OCI-LY3 (cell line): ENCODE results near the gene PTGDR.

Experiments used
- H2AFZ ChIP-seq: fragments of 200-600, 300-600 bp; shearing (Covaris generic); 2 replicates; pipeline ENCODE4 v1.6.0; 2014; ENCODE audit warnings: antibody characterized with exemption, low read depth, low read length
- H3K27ac ChIP-seq: fragments of 200-600, 300-600 bp; sonication (generic); 2 replicates; pipeline ENCODE4 v1.5.1; 2014; ENCODE audit warnings: mild to moderate bottlenecking, low read length, moderate library complexity, mixed read lengths
- H3K27me3 ChIP-seq: fragments of 200-600, 300-600 bp; sonication (generic); 2 replicates; pipeline ENCODE4 v1.6.1; 2014; ENCODE audit warnings: low read depth, low read length, mixed read lengths
- H3K36me3 ChIP-seq: fragments of 200-600, 300-600 bp; sonication (generic); replicated peaks from 2 replicates; pipeline ENCODE3; 2014; ENCODE audit warnings: low read depth, low read length, mixed read lengths
- H3K4me1 ChIP-seq: fragments of 300-600, 200-600 bp; sonication (generic); 2 replicates; pipeline ENCODE4 v1.6.1; 2014; ENCODE audit warnings: low read length, mixed read lengths
- H3K4me2 ChIP-seq: fragments of 200-600, 300-600 bp; sonication (generic); 2 replicates; pipeline ENCODE4 v1.6.1; 2014; ENCODE audit warnings: low read length, mixed read lengths
- H3K4me3 ChIP-seq: fragments of 300-600, 200-600 bp; sonication (generic); 2 replicates; pipeline ENCODE4 v1.5.1; 2014; ENCODE audit warnings: antibody characterized with exemption, mild to moderate bottlenecking, low read length, moderate library complexity
- H3K79me2 ChIP-seq: fragments of 300-600, 200-600 bp; shearing (Covaris generic); 2 replicates; pipeline ENCODE4 v1.6.1; 2014; ENCODE audit warnings: mild to moderate bottlenecking, low read length, mixed read lengths
- H3K9ac ChIP-seq: fragments of 300-600, 200-600 bp; shearing (Covaris generic); 2 replicates; pipeline ENCODE4 v1.6.0; 2014; ENCODE audit warnings: mild to moderate bottlenecking, low read length, moderate library complexity
- H3K9me3 ChIP-seq: fragments of 200-600, 300-600 bp; shearing (Covaris generic); 2 replicates; pipeline ENCODE4 v1.6.1; 2014; ENCODE audit warnings: low read length, mixed read lengths; ENCODE audit not compliant: insufficient read depth
- H4K20me1 ChIP-seq: fragments of 200-600, 300-600 bp; sonication (generic); 2 replicates; pipeline ENCODE4 v1.6.1; 2016; ENCODE audit warnings: low read length, mixed read lengths; ENCODE audit not compliant: insufficient read depth
- EZH2phosphoT487 ChIP-seq: fragments of 200-600 bp; shearing (Covaris generic); IDR thresholded peaks from 2 replicates; pipeline ENCODE4 v1.6.1; 2018; ENCODE audit warnings: antibody characterized with exemption, mixed run types, low read depth
- TF ChIP-seq, protein P1 (sequence below): fragments of 200-600, 300-600 bp; sonication (generic); IDR thresholded peaks from 2 replicates; pipeline ENCODE4 v1.5.1; 2014; ENCODE audit warnings: antibody characterized with exemption, low read length, low read depth

Gene PTGDR

DNA sequence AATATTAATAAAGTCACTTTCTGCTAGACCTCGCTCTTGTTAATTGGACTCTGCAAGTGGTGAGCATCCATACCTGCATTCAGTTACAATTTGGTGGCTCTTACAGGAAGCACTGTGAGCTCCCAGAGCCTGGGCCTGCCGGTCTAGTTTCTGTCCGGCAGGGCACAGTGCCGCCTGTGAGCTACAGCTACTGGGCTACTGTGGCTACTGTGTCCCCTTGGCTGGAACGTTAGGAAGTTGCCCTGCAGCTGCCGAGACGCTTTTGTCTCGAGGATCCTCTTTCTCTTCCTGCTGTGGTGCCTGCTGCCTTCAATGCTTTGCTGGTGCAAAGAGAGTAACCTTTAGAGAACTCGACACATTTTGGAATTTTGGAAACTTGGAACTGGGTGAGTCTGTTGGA, 44.6 kb upstream of the PTGDR start:
- Histone ChIP-seq H3K9ac (peak overlapping the region; percentile 41; the same call in 1 of the 2 replicates), H3K27me3 (no peaks in the 10 kb centered on the region), H4K20me1 (no peaks in the 10 kb centered on the region), H2AFZ (peak overlapping the region; percentile 95), H3K36me3 (no peaks in the 10 kb centered on the region), H3K4me3 (peak overlapping the region; percentile 55), H3K9me3 (no peaks in the 10 kb centered on the region), H3K4me1 (peaks cover 34% of the 10 kb centered on the region), H3K4me2 (peak overlapping the region; percentile 73), H3K79me2 (no peaks in the 10 kb centered on the region), H3K27ac (0 out of 2 replicates have a peak overlapping the region, but pooled peaks have one; percentile 5)
- TF ChIP-seq, protein P1, sequence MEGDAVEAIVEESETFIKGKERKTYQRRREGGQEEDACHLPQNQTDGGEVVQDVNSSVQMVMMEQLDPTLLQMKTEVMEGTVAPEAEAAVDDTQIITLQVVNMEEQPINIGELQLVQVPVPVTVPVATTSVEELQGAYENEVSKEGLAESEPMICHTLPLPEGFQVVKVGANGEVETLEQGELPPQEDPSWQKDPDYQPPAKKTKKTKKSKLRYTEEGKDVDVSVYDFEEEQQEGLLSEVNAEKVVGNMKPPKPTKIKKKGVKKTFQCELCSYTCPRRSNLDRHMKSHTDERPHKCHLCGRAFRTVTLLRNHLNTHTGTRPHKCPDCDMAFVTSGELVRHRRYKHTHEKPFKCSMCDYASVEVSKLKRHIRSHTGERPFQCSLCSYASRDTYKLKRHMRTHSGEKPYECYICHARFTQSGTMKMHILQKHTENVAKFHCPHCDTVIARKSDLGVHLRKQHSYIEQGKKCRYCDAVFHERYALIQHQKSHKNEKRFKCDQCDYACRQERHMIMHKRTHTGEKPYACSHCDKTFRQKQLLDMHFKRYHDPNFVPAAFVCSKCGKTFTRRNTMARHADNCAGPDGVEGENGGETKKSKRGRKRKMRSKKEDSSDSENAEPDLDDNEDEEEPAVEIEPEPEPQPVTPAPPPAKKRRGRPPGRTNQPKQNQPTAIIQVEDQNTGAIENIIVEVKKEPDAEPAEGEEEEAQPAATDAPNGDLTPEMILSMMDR: no peak
- no peak for TF ChIP-seq EZH2phosphoT487

- no peak for TF ChIP-seq EZH2phosphoT487
- TF ChIP-seq, protein P1: no peak
- Histone ChIP-seq H3K9ac (no peak overlapping the region; the same call in 1 of the 2 replicates), H3K4me1 (peaks cover 42% of the 10 kb centered on the region), H2AFZ (no peak overlapping the region; the same call in 1 of the 2 replicates), H3K27me3 (no peaks in the 10 kb centered on the region), H3K36me3 (no peaks in the 10 kb centered on the region), H3K4me2 (peak overlapping the region; percentile 56), H3K27ac (peak overlapping the region; percentile 13; the same call in 1 of the 2 replicates), H3K79me2 (no peaks in the 10 kb centered on the region), H4K20me1 (no peaks in the 10 kb centered on the region), H3K9me3 (no peaks in the 10 kb centered on the region), H3K4me3 (peak overlapping the region; percentile 15)
These were observed 39.8 kb upstream of the PTGDR start for GRCh38 chr14:52227619-52228222.

GRCh38 chr14:52233693-52234092, 33.8 kb upstream of the PTGDR start:
- no peaks in the 10 kb centered on the region for H3K27me3 ChIP-seq
- peak overlapping the region; percentile 16; the same call in 1 of the 2 replicates for H3K27ac ChIP-seq
- H3K9me3 ChIP-seq: peaks cover 11% of the 10 kb centered on the region; the same call in 1 of the 2 replicates
- H3K4me1 ChIP-seq: peaks cover 63% of the 10 kb centered on the region
- no peak overlapping the region for H3K4me3 ChIP-seq
- H2AFZ ChIP-seq: 0 out of 2 replicates have a peak overlapping the region, but pooled peaks have one; percentile 32
- H3K9ac ChIP-seq: no peak overlapping the region
- H3K79me2 ChIP-seq: no peaks in the 10 kb centered on the region
- no peaks in the 10 kb centered on the region for H3K36me3 ChIP-seq
- no peaks in the 10 kb centered on the region for H4K20me1 ChIP-seq
- H3K4me2 ChIP-seq: peak overlapping the region; percentile 19
- no peak for TF ChIP-seq EZH2phosphoT487
- TF ChIP-seq, protein P1: no peak

- Histone ChIP-seq H3K27me3 (no peaks in the 10 kb centered on the region), H3K9me3 (peaks cover 11% of the 10 kb centered on the region; the same call in 1 of the 2 replicates), H3K79me2 (no peaks in the 10 kb centered on the region), H4K20me1 (no peaks in the 10 kb centered on the region), H3K9ac (peak overlapping the region; percentile 48), H3K4me3 (peak overlapping the region; percentile 36), H3K27ac (peak overlapping the region; percentile 70), H3K4me1 (peaks cover 63% of the 10 kb centered on the region), H3K4me2 (peak overlapping the region; percentile 70), H3K36me3 (no peaks in the 10 kb centered on the region), H2AFZ (no peak overlapping the region)
- TF ChIP-seq, protein P1: no peak
- no peak for TF ChIP-seq EZH2phosphoT487
These were observed 32.1 kb upstream of the PTGDR start for GRCh38 chr14:52235434-52235833.
